HCT116 (cell line): ENCODE results near the gene S100A12. TPM values are rescaled to one million over a fixed set of nuclear protein-coding genes. Genes with fewer than 3 reads are reported as not detected.
"Not testable (repeated sequence)": the region's sequence is repeated elsewhere in the genome, so short reads cannot be mapped to it uniquely, and the experiment has no call there.

Source experiments
- ATAC-seq: fragments of 200-7000 bp; cut with Tn5 transposase; 2 replicates; pipeline ENCODE4 v1.9.1; 2020; ENCODE audit warnings: mild to moderate bottlenecking, moderate library complexity
- BruUV-seq: library from RNA; stranded (reverse); fragments of 400-500 nt; replicated peaks from 2 replicates; lab custom pipeline; 2021; lab: Mats Ljungman, UMichigan
- CTCF ChIA-PET: fragments of 300-600 bp; sonication (Branson Sonifier 250); formaldehyde crosslinking; loops from one replicate; lab custom pipeline; 2021; ENCODE audit warnings: antibody characterized with exemption; lab: Charles Lee
- POLR2A ChIA-PET: fragments of 300-600, 350-600 bp; sonication (Branson Sonifier 250); formaldehyde crosslinking; loops from one replicate; lab custom pipeline; 2021; ENCODE audit warnings: antibody characterized with exemption; lab: Charles Lee
- RAD21 ChIA-PET, 2 experiments: fragments of 300-600 bp; sonication (Branson Sonifier 250); formaldehyde crosslinking; loops; one replicate each; lab custom pipeline; 2023; ENCODE audit warnings: low total read pairs in 2 of 2; ENCODE audit not compliant: uncharacterized antibody in 2 of 2, unreplicated experiment in 2 of 2, low non-redundant PET in 1 of 2; lab: Charles Lee
- DNase-seq: peaks from one replicate; pipeline ENCODE4 v3.0.0-alpha.2; 2010; ENCODE audit warnings: low read depth, low spot score
- H2AFZ ChIP-seq: fragments of 200-600 bp; shearing (Covaris generic), sonication (generic); 2 replicates; pipeline ENCODE4 v1.6.1; 2017; ENCODE audit warnings: low read depth, mixed run types, mixed read lengths, antibody characterized with exemption, low read length; ENCODE audit not compliant: poor library complexity, severe bottlenecking
- H3K27ac ChIP-seq: 2 replicates; pipeline ENCODE4 v1.5.1; 2012; ENCODE audit warnings: low read depth, low read length
- H3K27me3 ChIP-seq: fragments of 200-600 bp; sonication (generic); 2 replicates; pipeline ENCODE4 v1.6.1; 2016; ENCODE audit warnings: mixed run types, low read length, mixed read lengths; ENCODE audit not compliant: insufficient read depth
- H3K36me3 ChIP-seq, 2 experiments: fragments of 200-500 bp in 1 of 2; fragments of 200-600 bp in 1 of 2; sonication (Bioruptor generic) in 1 of 2; sonication (generic) in 1 of 2; 2 replicates each; pipeline versions ENCODE4 v1.5.1 to v1.6.1; 2014 to 2016; ENCODE audit warnings: low read length in 2 of 2, inconsistent platforms in 1 of 2, mixed read lengths in 1 of 2, mixed run types in 1 of 2; ENCODE audit not compliant: insufficient read depth in 2 of 2, control insufficient read depth in 1 of 2
- H3K4me1 ChIP-seq, 2 experiments: fragments of 200-600 bp in 1 of 2; sonication (generic) in 1 of 2; 2 replicates each; pipeline versions ENCODE4 v1.5.1 to v1.6.1; 2012 to 2017; ENCODE audit warnings: low read length in 2 of 2, inconsistent platforms in 1 of 2, mild to moderate bottlenecking in 1 of 2, mixed read lengths in 1 of 2, mixed run types in 1 of 2, moderate library complexity in 1 of 2; ENCODE audit not compliant: insufficient read depth in 2 of 2, control insufficient read depth in 1 of 2
- H3K4me2 ChIP-seq: fragments of 200-600 bp; sonication (generic); 2 replicates; pipeline ENCODE4 v1.6.1; 2017; ENCODE audit warnings: mixed run types, low read length, mixed read lengths
- H3K4me3 ChIP-seq, 2 experiments: fragments of 200-600 bp in 1 of 2; sonication (generic) in 1 of 2; replicated peaks in 1 of 2; 2 replicates each; pipeline ENCODE4 v1.5.1; 2011 to 2016; ENCODE audit warnings: low read length in 2 of 2, control low read depth in 1 of 2, low read depth in 1 of 2, mild to moderate bottlenecking in 1 of 2, mixed read lengths in 1 of 2, mixed run types in 1 of 2
- H3K79me2 ChIP-seq: fragments of 200-600 bp; sonication (generic); 2 replicates; pipeline ENCODE4 v1.6.1; 2017; ENCODE audit warnings: mild to moderate bottlenecking, mixed run types, low read length, moderate library complexity, mixed read lengths; ENCODE audit not compliant: insufficient read depth
- H3K9ac ChIP-seq: fragments of 200-600 bp; sonication (generic); 2 replicates; pipeline ENCODE4 v1.6.1; 2016; ENCODE audit warnings: low read length, mixed read lengths
- H3K9me2 ChIP-seq: fragments of 200-600 bp; sonication (generic), shearing (Covaris generic); 2 replicates; pipeline ENCODE4 v1.6.1; 2017; ENCODE audit warnings: mixed run types, mild to moderate bottlenecking, moderate library complexity; ENCODE audit not compliant: insufficient read depth
- H3K9me3 ChIP-seq, 2 experiments: fragments of 200-500 bp in 1 of 2; fragments of 200-600 bp in 1 of 2; sonication (Bioruptor generic) in 1 of 2; sonication (generic) in 1 of 2; 2 replicates each; pipeline ENCODE4 v1.6.1; 2014 to 2017; ENCODE audit warnings: low read length in 2 of 2, mixed read lengths in 2 of 2, inconsistent platforms in 1 of 2, low read depth in 1 of 2, mild to moderate bottlenecking in 1 of 2, mixed run types in 1 of 2, moderate library complexity in 1 of 2; ENCODE audit not compliant: control insufficient read depth in 1 of 2, insufficient read depth in 1 of 2
- H4K20me1 ChIP-seq: fragments of 200-600 bp; sonication (generic), shearing (Covaris generic); 2 replicates; pipeline ENCODE4 v1.6.1; 2017; ENCODE audit warnings: mixed run types, mild to moderate bottlenecking, moderate library complexity; ENCODE audit not compliant: insufficient read depth
- CTCF ChIP-seq, 3 experiments: fragments of 200-600 bp in 1 of 3; sonication (generic) in 1 of 3; IDR thresholded peaks in 2 of 3; conservative IDR thresholded peaks in 1 of 3; 2 replicates each; pipeline ENCODE4 v1.5.1; 2012 to 2017; ENCODE audit warnings: low read depth in 2 of 3, low read length in 2 of 3, antibody characterized with exemption in 1 of 3, borderline replicate concordance in 1 of 3, control low read depth in 1 of 3, mild to moderate bottlenecking in 1 of 3, mixed read lengths in 1 of 3, mixed run types in 1 of 3, moderate library complexity in 1 of 3; ENCODE audit not compliant: insufficient read depth in 1 of 3
- ELF1 ChIP-seq: IDR thresholded peaks from 2 replicates; pipeline ENCODE4 v1.6.1; 2012; ENCODE audit warnings: low read depth, borderline replicate concordance
- POLR2AphosphoS5 ChIP-seq: IDR thresholded peaks from 2 replicates; pipeline ENCODE4 v1.6.1; 2011; ENCODE audit warnings: mild to moderate bottlenecking, low read depth, low read length, moderate library complexity
- REST ChIP-seq: IDR thresholded peaks from 2 replicates; pipeline ENCODE4 v1.6.1; 2012; ENCODE audit warnings: low read depth
- intact Hi-C: fragments of 100-400 bp; cut with micrococcal nuclease; formaldehyde crosslinking; loops from 2 replicates; pipeline ENCODE4 v1.10.0; 2022
- total RNA-seq: library from RNA; stranded (reverse); gene quantifications from one replicate; pipeline ENCODE4 v1.2.1, GENCODE V29; 2021; ENCODE audit not compliant: unreplicated experiment

Gene S100A12
- total RNA-seq, 1 experiment from 2014 or later: not detected

GRCh38 chr1:153418758-153419435 is 43.5 kb upstream of the S100A12 start:
- RAD21 ChIA-PET, H3K9me2 ChIP-seq, ATAC-seq, H3K27ac ChIP-seq, H3K9ac ChIP-seq, DNase-seq, H3K4me2 ChIP-seq, H3K9me3 ChIP-seq, CTCF ChIA-PET, H2AFZ ChIP-seq, H3K79me2 ChIP-seq, POLR2A ChIA-PET, H3K36me3 ChIP-seq, H4K20me1 ChIP-seq, H3K4me1 ChIP-seq, H3K4me3 ChIP-seq, BruUV-seq, intact Hi-C loops: not testable (repeated sequence)
- H3K27me3 ChIP-seq: peaks cover 51% of the 10 kb centered on the region

- ChIA-PET POLR2A (no interaction called here), RAD21 (no interaction called here), CTCF (no interaction called here)
- H3K27me3 ChIP-seq: peaks cover 48% of the 10 kb centered on the region
- no peak overlapping the region for H2AFZ ChIP-seq
- no peak overlapping the region for H3K4me2 ChIP-seq
- no peak overlapping the region for H3K9ac ChIP-seq
- H3K9me2 ChIP-seq: no peaks in the 10 kb centered on the region
- H3K9me3 ChIP-seq: no peaks in the 10 kb centered on the region
- no peak overlapping the region for H3K4me3 ChIP-seq
- DNase-seq (no peak), ATAC-seq (no peak)
- no peak overlapping the region for H3K27ac ChIP-seq
- no peak for TF ChIP-seq POLR2AphosphoS5
- no peak for TF ChIP-seq ELF1
- TF ChIP-seq CTCF (IDR thresholded peaks at IDR 0.05 in 2 of 3, conservative IDR thresholded peaks at IDR 0.05 in 1 of 3; ENCODE audit: borderline replicate concordance in 1 of 3, insufficient read depth in 1 of 3, low read depth in 2 of 3, low read length in 2 of 3): no peak
- TF ChIP-seq REST: no peak
- H3K4me1 ChIP-seq: no peaks in the 10 kb centered on the region
- no peaks in the 10 kb centered on the region for H3K36me3 ChIP-seq
- no peaks in the 10 kb centered on the region for H4K20me1 ChIP-seq
- no peaks in the 10 kb centered on the region for H3K79me2 ChIP-seq
- BruUV-seq: no TSS peak
- intact Hi-C loops: no loop called here
Observed at GRCh38 chr1:153417136-153417888, 41.9 kb upstream of the S100A12 start.
